KMS-11 (cell line): ENCODE measurements around the gene BLOC1S4.

ENCODE experiments used
- H2AFZ ChIP-seq: fragments of 200-600 bp; sonication (generic); 2 replicates; pipeline ENCODE4 v1.6.1; 2016; ENCODE audit warnings: antibody characterized with exemption, mixed run types, low read depth
- H3K27ac ChIP-seq: fragments of 200-600 bp; sonication (generic); 2 replicates; pipeline ENCODE4 v1.6.1; 2016; ENCODE audit warnings: mild to moderate bottlenecking, mixed run types
- H3K27me3 ChIP-seq: fragments of 200-600 bp; sonication (generic); 2 replicates; pipeline ENCODE4 v1.6.1; 2017; ENCODE audit warnings: mild to moderate bottlenecking, low read depth, mixed run types, moderate library complexity; ENCODE audit not compliant: insufficient read depth
- H3K36me3 ChIP-seq: fragments of 200-600 bp; sonication (generic); 2 replicates; pipeline ENCODE4 v1.6.1; 2017; ENCODE audit warnings: mild to moderate bottlenecking, mixed run types; ENCODE audit not compliant: insufficient read depth
- H3K4me1 ChIP-seq: fragments of 200-600 bp; sonication (generic); 2 replicates; pipeline ENCODE4 v1.6.1; 2016; ENCODE audit warnings: mild to moderate bottlenecking, low read depth, mixed run types; ENCODE audit not compliant: poor library complexity, severe bottlenecking
- H3K4me2 ChIP-seq: fragments of 200-600 bp; sonication (generic); 2 replicates; pipeline ENCODE4 v1.7.0; 2016; ENCODE audit warnings: mild to moderate bottlenecking, mixed run types
- H3K4me3 ChIP-seq: fragments of 200-600 bp; sonication (generic); IDR thresholded peaks from 2 replicates; pipeline ENCODE4 v1.6.1; 2017; ENCODE audit warnings: low read depth, low read length, mixed read lengths; ENCODE audit not compliant: insufficient read depth
- H3K79me2 ChIP-seq: fragments of 200-600 bp; sonication (generic); 2 replicates; pipeline ENCODE4 v1.6.1; 2016; ENCODE audit warnings: low read depth, mixed run types; ENCODE audit not compliant: insufficient read depth
- H3K9ac ChIP-seq: fragments of 200-600 bp; sonication (generic); 2 replicates; pipeline ENCODE4 v1.6.1; 2016; ENCODE audit warnings: mild to moderate bottlenecking, mixed run types
- H4K20me1 ChIP-seq: fragments of 200-600 bp; sonication (generic); 2 replicates; pipeline ENCODE4 v1.6.1; 2016; ENCODE audit warnings: mild to moderate bottlenecking, mixed run types; ENCODE audit not compliant: insufficient read depth
- CTCF ChIP-seq: fragments of 200-600 bp; sonication (generic); conservative IDR thresholded peaks from 2 replicates; pipeline ENCODE4 v1.6.1; 2017; ENCODE audit warnings: low read depth, mild to moderate bottlenecking, antibody characterized with exemption, low read length, moderate library complexity, mixed read lengths

BLOC1S4 gene

GRCh38 chr4:6747294-6748051 lies 31.5 kb downstream of the BLOC1S4 start:
- H3K27me3 ChIP-seq = no peaks in the 10 kb centered on the region
- TF ChIP-seq CTCF = no peak
- H3K79me2 ChIP-seq = no peaks in the 10 kb centered on the region
- H3K36me3 ChIP-seq = no peaks in the 10 kb centered on the region
- no peaks in the 10 kb centered on the region for H4K20me1 ChIP-seq
- no peak overlapping the region for H3K9ac ChIP-seq
- H3K4me1 ChIP-seq = peaks cover 3% of the 10 kb centered on the region
- H3K27ac ChIP-seq = no peak overlapping the region
- no peak overlapping the region for H2AFZ ChIP-seq
- H3K4me3 ChIP-seq = no peak overlapping the region
- no peak overlapping the region for H3K4me2 ChIP-seq

GRCh38 chr4:6748286-6748685 lies 32.3 kb downstream of the BLOC1S4 start:
- H3K4me3 ChIP-seq = no peak overlapping the region
- H2AFZ ChIP-seq = no peak overlapping the region
- H4K20me1 ChIP-seq = no peaks in the 10 kb centered on the region
- peaks cover 11% of the 10 kb centered on the region for H3K4me1 ChIP-seq
- no peak overlapping the region for H3K27ac ChIP-seq
- H3K36me3 ChIP-seq = no peaks in the 10 kb centered on the region
- no peaks in the 10 kb centered on the region for H3K79me2 ChIP-seq
- no peak for TF ChIP-seq CTCF
- H3K9ac ChIP-seq = no peak overlapping the region
- H3K27me3 ChIP-seq = no peaks in the 10 kb centered on the region
- no peak overlapping the region for H3K4me2 ChIP-seq

- no peak overlapping the region for H3K4me3 ChIP-seq
- H3K36me3 ChIP-seq = no peaks in the 10 kb centered on the region
- H4K20me1 ChIP-seq = no peaks in the 10 kb centered on the region
- H2AFZ ChIP-seq = no peak overlapping the region
- H3K27ac ChIP-seq = no peak overlapping the region
- no peaks in the 10 kb centered on the region for H3K27me3 ChIP-seq
- no peaks in the 10 kb centered on the region for H3K79me2 ChIP-seq
- no peak overlapping the region for H3K9ac ChIP-seq
- H3K4me2 ChIP-seq = no peak overlapping the region
- no peak for TF ChIP-seq CTCF
- H3K4me1 ChIP-seq = peaks cover 15% of the 10 kb centered on the region
Observed at GRCh38 chr4:6749340-6750171, 33.6 kb downstream of the BLOC1S4 start.

GRCh38 chr4:6750286-6751221 lies 34.6 kb downstream of the BLOC1S4 start:
- Histone ChIP-seq H3K27ac (no peak overlapping the region), H3K9ac (no peak overlapping the region), H2AFZ (no peak overlapping the region), H3K79me2 (no peaks in the 10 kb centered on the region), H3K36me3 (no peaks in the 10 kb centered on the region), H3K4me2 (no peak overlapping the region), H3K4me1 (peaks cover 15% of the 10 kb centered on the region), H3K4me3 (no peak overlapping the region), H3K27me3 (no peaks in the 10 kb centered on the region), H4K20me1 (no peaks in the 10 kb centered on the region)
- no peak for TF ChIP-seq CTCF
